ENCODE data around the gene CC2D1A. TPM values are rescaled to one million over a fixed set of nuclear protein-coding genes. Genes with fewer than 3 reads are reported as not detected.
"Not testable (repeated sequence)": the region's sequence is repeated elsewhere in the genome, so short reads cannot be mapped to it uniquely, and the experiment has no call there.

CC2D1A gene
- polyA plus RNA-seq, 1 of the 3 experiments (the other 2 are of a cell fraction): 24.2 TPM

GRCh38 chr19:13966684-13967128 lies 60.7 kb downstream of the CC2D1A start:
- Histone ChIP-seq H3K4me1 (ENCODE audit: control insufficient read depth in 1 of 2, insufficient read depth in 2 of 2, low read depth in 1 of 2, low read length in 1 of 2) (no peaks in the 10 kb centered on the region), H3K79me2 (ENCODE audit: insufficient read depth) (no peaks in the 10 kb centered on the region), H3K9me2 (no peaks in the 10 kb centered on the region), H4K20me1 (ENCODE audit: insufficient read depth) (no peaks in the 10 kb centered on the region), H2AFZ (ENCODE audit: low read depth) (no peak overlapping the region), H3K4me3 (ENCODE audit: low read depth in 2 of 2, low read length in 1 of 2) (no peak overlapping the region), H3K27me3 (ENCODE audit: insufficient read depth) (no peaks in the 10 kb centered on the region), H3K9ac (no peak overlapping the region), H3K4me2 (no peak overlapping the region), H3K9me3 (no peaks in the 10 kb centered on the region), H3F3A (replicated peaks; ENCODE audit: insufficient read depth) (peaks cover 5% of the 10 kb centered on the region), H3K36me3 (replicated peaks in 1 of 2; ENCODE audit: control insufficient read depth in 1 of 2, insufficient read depth in 2 of 2, low read length in 1 of 2) (peaks cover 0 to 14% of the 10 kb centered on the region in 2 experiments), H3K27ac (ENCODE audit: low read depth in 2 of 2, low read length in 1 of 2) (no peak overlapping the region)
- 93% methylated on average over 5 of the region's 14 CpGs for WGBS (ENCODE audit: low lambda C conversion rate)
- CTCF ChIA-PET: no interaction called here
- POLR2A ChIA-PET: no interaction called here
- TF ChIP-seq SIN3A (IDR thresholded peaks at IDR 0.05; ENCODE audit: borderline replicate concordance, low read depth, low read length) (no peak), EP300 (IDR thresholded peaks at IDR 0.05; ENCODE audit: borderline replicate concordance in 1 of 2, low read depth in 1 of 2, low read length in 1 of 2) (no peak), RAD21 (IDR thresholded peaks at IDR 0.05; ENCODE audit: low read length) (no peak), MAX (IDR thresholded peaks at IDR 0.05; ENCODE audit: low read depth) (no peak), FOXM1 (IDR thresholded peaks at IDR 0.05; ENCODE audit: low read depth) (no peak), POLR2AphosphoS5 (IDR thresholded peaks at IDR 0.05; ENCODE audit: low read depth, low read length) (no peak)
- DNase-seq: no peak

- H3K9me3 ChIP-seq; H3K9ac ChIP-seq; CTCF ChIA-PET; H3K27me3 ChIP-seq (ENCODE audit: insufficient read depth); H4K20me1 ChIP-seq (ENCODE audit: insufficient read depth); H3K79me2 ChIP-seq (ENCODE audit: insufficient read depth); H3K9me2 ChIP-seq; H3F3A ChIP-seq (replicated peaks; ENCODE audit: insufficient read depth); H3K4me3 ChIP-seq (ENCODE audit: low read depth in 2 of 2, low read length in 1 of 2); H3K27ac ChIP-seq (ENCODE audit: low read depth in 2 of 2, low read length in 1 of 2); H3K4me1 ChIP-seq (ENCODE audit: control insufficient read depth in 1 of 2, insufficient read depth in 2 of 2, low read depth in 1 of 2, low read length in 1 of 2); H3K4me2 ChIP-seq; H2AFZ ChIP-seq (ENCODE audit: low read depth); DNase-seq; POLR2A ChIA-PET: not testable (repeated sequence)
- 95% methylated on average over 7 of the region's 8 CpGs for WGBS (ENCODE audit: low lambda C conversion rate)
- H3K36me3 ChIP-seq (replicated peaks in 1 of 2; ENCODE audit: control insufficient read depth in 1 of 2, insufficient read depth in 2 of 2, low read length in 1 of 2): peaks cover 0 to 12% of the 10 kb centered on the region in 2 experiments
Measured at GRCh38 chr19:13967206-13967605, 61.2 kb downstream of the CC2D1A start.

GRCh38 chr19:13968383-13968935 lies 62.5 kb downstream of the CC2D1A start:
- Histone ChIP-seq H3K79me2 (ENCODE audit: insufficient read depth) (no peaks in the 10 kb centered on the region), H3K9ac (no peak overlapping the region), H3K9me3 (no peaks in the 10 kb centered on the region), H3F3A (replicated peaks; ENCODE audit: insufficient read depth) (peaks cover 5% of the 10 kb centered on the region), H3K4me1 (ENCODE audit: control insufficient read depth in 1 of 2, insufficient read depth in 2 of 2, low read depth in 1 of 2, low read length in 1 of 2) (no peaks in the 10 kb centered on the region), H3K27me3 (ENCODE audit: insufficient read depth) (no peaks in the 10 kb centered on the region), H2AFZ (ENCODE audit: low read depth) (no peak overlapping the region), H3K9me2 (no peaks in the 10 kb centered on the region), H3K4me3 (ENCODE audit: low read depth in 2 of 2, low read length in 1 of 2) (no peak overlapping the region), H3K4me2 (no peak overlapping the region), H3K36me3 (replicated peaks in 1 of 2; ENCODE audit: control insufficient read depth in 1 of 2, insufficient read depth in 2 of 2, low read length in 1 of 2) (peaks cover 0 to 10% of the 10 kb centered on the region in 2 experiments), H3K27ac (ENCODE audit: low read depth in 2 of 2, low read length in 1 of 2) (no peak overlapping the region), H4K20me1 (ENCODE audit: insufficient read depth) (no peaks in the 10 kb centered on the region)
- POLR2A ChIA-PET: no interaction called here
- CTCF ChIA-PET: interaction anchor here (0.9 to 1.3 kb wide), 2 partner anchors 15 to 89 kb away, joined by 3 to 4 read pairs; no protein-coding TSS in a partner anchor
- no peak for DNase-seq
- WGBS (ENCODE audit: low lambda C conversion rate): 91% methylated on average over 7 of the region's 22 CpGs
- no peak for TF ChIP-seq FOXM1 (IDR thresholded peaks at IDR 0.05; ENCODE audit: low read depth)
- TF ChIP-seq RCOR1 (IDR thresholded peaks at IDR 0.05; ENCODE audit: low read length): no peak
- no peak for TF ChIP-seq ZBTB33 (IDR thresholded peaks at IDR 0.05; ENCODE audit: borderline replicate concordance, low read depth)
- TF ChIP-seq GATA2 (CRISPR knock-in tag; IDR thresholded peaks at IDR 0.05): no peak
- TF ChIP-seq SIN3A (IDR thresholded peaks at IDR 0.05; ENCODE audit: borderline replicate concordance, low read depth, low read length): no peak
- no peak for TF ChIP-seq CHD2 (IDR thresholded peaks at IDR 0.05; ENCODE audit: low read length, partially characterized antibody)
- TF ChIP-seq MXI1 (IDR thresholded peaks at IDR 0.05; ENCODE audit: low read depth, low read length): no peak
- no peak for TF ChIP-seq IRF3 (IDR thresholded peaks at IDR 0.05; ENCODE audit: low read depth, low read length)
- no peak for TF ChIP-seq GABPA (IDR thresholded peaks at IDR 0.05; ENCODE audit: low read depth)
- TF ChIP-seq RFX5 (IDR thresholded peaks at IDR 0.05; ENCODE audit: low read length): no peak
- TF ChIP-seq REST (IDR thresholded peaks at IDR 0.05; ENCODE audit: low read depth, low read length): no peak
